ENCODE data around the gene CHRND.

CHRND gene

DNA sequence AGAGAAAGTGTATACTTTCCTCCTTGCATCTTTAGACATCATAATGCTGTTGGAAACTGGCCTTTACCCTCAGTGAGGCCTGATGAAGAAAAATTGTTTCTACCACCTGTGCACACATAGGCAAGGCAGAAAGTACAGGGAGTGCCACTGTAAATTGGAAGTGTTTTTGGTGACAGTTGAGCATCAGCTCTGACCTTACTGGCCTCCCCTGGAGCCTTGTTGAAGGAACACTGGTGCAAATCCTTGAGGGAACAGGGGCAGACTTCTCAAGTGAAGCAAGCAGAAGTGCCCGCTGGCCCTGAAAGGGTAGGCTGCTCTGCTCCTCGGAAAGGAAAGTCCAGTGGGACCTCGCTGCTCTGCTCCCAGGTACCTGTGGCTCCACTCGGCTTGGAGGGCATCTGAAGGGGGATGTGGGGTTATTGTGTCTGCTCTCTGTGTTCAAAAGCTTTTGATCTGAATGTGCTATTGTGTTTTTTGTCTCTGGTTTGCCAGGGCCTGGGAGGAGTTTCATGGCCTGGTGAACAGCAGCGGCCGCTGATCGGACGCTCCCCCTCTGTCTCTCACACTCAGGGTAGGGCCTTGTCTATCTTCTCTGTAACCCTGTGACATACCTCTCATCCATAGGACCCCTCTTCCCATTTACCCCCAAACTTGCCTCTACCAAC lies 47.9 kb downstream of the CHRND start:
- Histone ChIP-seq H3K36me3 (replicated peaks; ENCODE audit: low read depth, low read length) (peaks cover 3% of the 10 kb centered on the region), H3K79me2 (ENCODE audit: low read length) (no peaks in the 10 kb centered on the region), H3K4me1 (ENCODE audit: low read length) (no peaks in the 10 kb centered on the region), H3K4me3 (ENCODE audit: low read length) (no peak overlapping the region), H3K27me3 (ENCODE audit: low read depth, low read length) (no peaks in the 10 kb centered on the region), H4K20me1 (ENCODE audit: insufficient read depth, low read length) (no peaks in the 10 kb centered on the region), H3K9ac (ENCODE audit: low read length) (no peak overlapping the region), H2AFZ (ENCODE audit: low read depth, low read length) (no peak overlapping the region), H3K27ac (ENCODE audit: low read length) (no peak overlapping the region), H3K4me2 (ENCODE audit: low read length) (no peak overlapping the region), H3K9me3 (ENCODE audit: insufficient read depth, low read length) (no peaks in the 10 kb centered on the region)
- TF ChIP-seq, protein P1, sequence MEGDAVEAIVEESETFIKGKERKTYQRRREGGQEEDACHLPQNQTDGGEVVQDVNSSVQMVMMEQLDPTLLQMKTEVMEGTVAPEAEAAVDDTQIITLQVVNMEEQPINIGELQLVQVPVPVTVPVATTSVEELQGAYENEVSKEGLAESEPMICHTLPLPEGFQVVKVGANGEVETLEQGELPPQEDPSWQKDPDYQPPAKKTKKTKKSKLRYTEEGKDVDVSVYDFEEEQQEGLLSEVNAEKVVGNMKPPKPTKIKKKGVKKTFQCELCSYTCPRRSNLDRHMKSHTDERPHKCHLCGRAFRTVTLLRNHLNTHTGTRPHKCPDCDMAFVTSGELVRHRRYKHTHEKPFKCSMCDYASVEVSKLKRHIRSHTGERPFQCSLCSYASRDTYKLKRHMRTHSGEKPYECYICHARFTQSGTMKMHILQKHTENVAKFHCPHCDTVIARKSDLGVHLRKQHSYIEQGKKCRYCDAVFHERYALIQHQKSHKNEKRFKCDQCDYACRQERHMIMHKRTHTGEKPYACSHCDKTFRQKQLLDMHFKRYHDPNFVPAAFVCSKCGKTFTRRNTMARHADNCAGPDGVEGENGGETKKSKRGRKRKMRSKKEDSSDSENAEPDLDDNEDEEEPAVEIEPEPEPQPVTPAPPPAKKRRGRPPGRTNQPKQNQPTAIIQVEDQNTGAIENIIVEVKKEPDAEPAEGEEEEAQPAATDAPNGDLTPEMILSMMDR (IDR thresholded peaks at IDR 0.05; ENCODE audit: low read depth, low read length), result no peak
- no peak for TF ChIP-seq EZH2phosphoT487 (IDR thresholded peaks at IDR 0.05; ENCODE audit: low read depth)

DNA sequence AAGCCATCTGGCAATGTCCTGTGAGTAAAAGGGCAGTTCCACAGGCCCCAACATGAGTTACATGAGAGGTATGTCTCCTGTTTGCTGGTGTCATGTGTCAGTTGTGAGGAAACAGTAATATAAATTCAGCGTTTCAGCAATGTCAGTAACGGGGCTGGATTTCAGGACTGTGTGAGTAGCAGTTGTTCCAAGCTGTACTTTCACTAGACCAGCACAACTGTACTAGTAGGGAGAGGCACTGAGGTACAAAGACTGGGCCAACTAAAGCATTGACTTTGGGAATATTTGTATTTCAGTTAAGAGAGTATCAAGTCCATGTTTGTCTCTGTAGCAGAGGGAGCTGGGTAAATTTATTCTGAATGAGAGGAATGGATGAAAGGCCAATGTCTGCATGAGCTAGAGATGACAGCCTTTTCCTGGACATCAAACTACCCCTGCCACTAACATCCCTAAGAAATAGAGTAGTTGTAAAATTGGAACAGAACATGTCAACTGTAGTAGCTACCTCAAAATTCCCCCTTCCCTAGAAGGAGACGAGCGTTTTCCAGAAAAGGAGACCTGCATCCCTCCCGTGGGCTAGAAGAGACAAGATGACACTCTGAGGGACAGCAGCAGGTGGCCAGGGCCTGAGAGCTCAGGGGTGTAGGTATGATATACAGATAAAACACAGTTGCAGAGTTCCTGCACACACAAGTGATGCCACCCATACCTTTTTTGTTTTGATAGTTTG lies 48.9 kb downstream of the CHRND start:
- H3K9ac ChIP-seq (ENCODE audit: low read length), result no peak overlapping the region
- no peaks in the 10 kb centered on the region for H3K79me2 ChIP-seq (ENCODE audit: low read length)
- no peak overlapping the region for H3K27ac ChIP-seq (ENCODE audit: low read length)
- H3K4me1 ChIP-seq (ENCODE audit: low read length), result no peaks in the 10 kb centered on the region
- no peak overlapping the region for H2AFZ ChIP-seq (ENCODE audit: low read depth, low read length)
- peaks cover 2% of the 10 kb centered on the region for H3K36me3 ChIP-seq (replicated peaks; ENCODE audit: low read depth, low read length)
- H3K4me3 ChIP-seq (ENCODE audit: low read length), result no peak overlapping the region
- H3K4me2 ChIP-seq (ENCODE audit: low read length), result no peak overlapping the region
- no peaks in the 10 kb centered on the region for H3K27me3 ChIP-seq (ENCODE audit: low read depth, low read length)
- no peaks in the 10 kb centered on the region for H3K9me3 ChIP-seq (ENCODE audit: insufficient read depth, low read length)
- H4K20me1 ChIP-seq (ENCODE audit: insufficient read depth, low read length), result no peaks in the 10 kb centered on the region
- no peak for TF ChIP-seq EZH2phosphoT487 (IDR thresholded peaks at IDR 0.05; ENCODE audit: low read depth)
- TF ChIP-seq, protein P1 (IDR thresholded peaks at IDR 0.05; ENCODE audit: low read depth, low read length), result no peak

DNA sequence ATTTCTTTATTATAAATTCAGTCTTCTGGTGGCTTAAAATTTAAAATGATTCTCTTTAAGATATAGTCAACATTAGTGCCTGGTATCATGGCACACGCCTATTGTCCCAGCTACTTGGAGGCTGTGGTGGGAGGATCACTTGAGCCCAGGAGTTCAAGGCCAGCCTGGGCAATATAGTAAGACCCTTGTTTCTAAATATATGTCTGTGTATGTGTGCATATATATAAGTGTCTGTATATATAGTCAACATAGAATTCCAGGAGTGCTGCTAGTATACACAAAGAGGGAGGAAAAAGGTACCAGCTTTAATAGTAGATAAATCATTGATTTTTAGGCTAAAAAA lies 49.4 kb downstream of the CHRND start:
- H3K79me2 ChIP-seq (ENCODE audit: low read length), result no peaks in the 10 kb centered on the region
- H4K20me1 ChIP-seq (ENCODE audit: insufficient read depth, low read length), result no peaks in the 10 kb centered on the region
- H3K9me3 ChIP-seq (ENCODE audit: insufficient read depth, low read length), result no peaks in the 10 kb centered on the region
- H3K4me1 ChIP-seq (ENCODE audit: low read length), result no peaks in the 10 kb centered on the region
- H3K9ac ChIP-seq (ENCODE audit: low read length), result no peak overlapping the region
- H2AFZ ChIP-seq (ENCODE audit: low read depth, low read length), result no peak overlapping the region
- no peaks in the 10 kb centered on the region for H3K27me3 ChIP-seq (ENCODE audit: low read depth, low read length)
- no peak for TF ChIP-seq EZH2phosphoT487 (IDR thresholded peaks at IDR 0.05; ENCODE audit: low read depth)
- TF ChIP-seq, protein P1 (IDR thresholded peaks at IDR 0.05; ENCODE audit: low read depth, low read length), result no peak
- no peak overlapping the region for H3K4me3 ChIP-seq (ENCODE audit: low read length)
- H3K4me2 ChIP-seq (ENCODE audit: low read length), result no peak overlapping the region
- no peak overlapping the region for H3K27ac ChIP-seq (ENCODE audit: low read length)
- H3K36me3 ChIP-seq (replicated peaks; ENCODE audit: low read depth, low read length), result no peaks in the 10 kb centered on the region

DNA sequence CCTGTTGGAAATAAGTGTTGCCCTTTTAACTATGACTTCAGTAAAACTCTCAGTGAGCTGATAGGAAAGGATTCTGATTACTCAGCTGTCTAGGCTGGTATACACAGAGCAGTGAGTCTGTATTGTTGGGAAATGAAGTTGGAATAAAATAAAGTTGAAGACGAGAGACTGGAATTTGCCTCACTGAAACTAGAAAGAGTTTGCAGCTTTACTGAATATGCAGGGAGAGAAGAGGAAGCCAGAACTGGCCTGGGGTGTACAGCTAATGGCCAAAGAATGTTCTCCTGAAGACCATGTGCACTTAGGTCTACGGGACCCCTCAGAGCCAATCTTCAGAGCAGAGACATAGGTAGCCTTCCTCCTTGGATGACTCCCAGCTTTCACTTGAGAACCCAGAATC lies 51.0 kb downstream of the CHRND start:
- TF ChIP-seq EZH2phosphoT487 (IDR thresholded peaks at IDR 0.05; ENCODE audit: low read depth), result no peak
- TF ChIP-seq, protein P1 (IDR thresholded peaks at IDR 0.05; ENCODE audit: low read depth, low read length), result no peak
- Histone ChIP-seq H4K20me1 (ENCODE audit: insufficient read depth, low read length) (no peaks in the 10 kb centered on the region), H2AFZ (ENCODE audit: low read depth, low read length) (no peak overlapping the region), H3K9ac (ENCODE audit: low read length) (no peak overlapping the region), H3K4me3 (ENCODE audit: low read length) (no peak overlapping the region), H3K27me3 (ENCODE audit: low read depth, low read length) (no peaks in the 10 kb centered on the region), H3K79me2 (ENCODE audit: low read length) (no peaks in the 10 kb centered on the region), H3K4me1 (ENCODE audit: low read length) (no peaks in the 10 kb centered on the region), H3K27ac (ENCODE audit: low read length) (no peak overlapping the region), H3K4me2 (ENCODE audit: low read length) (no peak overlapping the region), H3K9me3 (ENCODE audit: insufficient read depth, low read length) (no peaks in the 10 kb centered on the region), H3K36me3 (replicated peaks; ENCODE audit: low read depth, low read length) (no peaks in the 10 kb centered on the region)

All from OCI-LY3 (cell line).